NCI-H1417 (cell line): ENCODE data around the gene OR52E2.
"Not testable (repeated sequence)": the region's sequence is repeated elsewhere in the genome, so short reads cannot be mapped to it uniquely, and the experiment has no call there.

Source experiments
- DNase-seq, 3 experiments: peaks; one replicate each; lab custom pipeline; 2025; lab: John Stamatoyannopoulos, UW

OR52E2 gene

DNA sequence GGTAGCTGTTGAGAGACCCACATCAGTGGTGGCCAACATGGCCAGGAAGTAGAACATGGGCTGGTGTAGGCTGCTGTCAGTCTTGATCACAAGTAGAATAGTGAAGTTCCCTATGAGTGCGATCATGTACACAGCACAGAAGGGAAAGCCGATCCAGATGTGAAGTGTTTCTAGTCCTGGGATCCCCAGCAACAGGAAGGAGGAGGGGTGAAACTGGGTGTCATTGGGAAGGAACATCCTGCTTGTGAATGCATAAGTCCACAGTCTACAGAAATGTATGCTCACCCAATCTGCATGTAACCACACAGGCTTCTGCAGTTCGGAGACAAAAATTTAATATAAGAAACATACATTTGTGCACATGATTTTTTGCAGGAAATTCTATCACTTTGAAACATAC lies at the start of gene OR52E2:
Gene OR52E2 (minus strand): TSS at position 237 of the 400 bp plus-strand sequence. CDS start 0 bp downstream, at position 237.
- no peak for DNase-seq

DNA sequence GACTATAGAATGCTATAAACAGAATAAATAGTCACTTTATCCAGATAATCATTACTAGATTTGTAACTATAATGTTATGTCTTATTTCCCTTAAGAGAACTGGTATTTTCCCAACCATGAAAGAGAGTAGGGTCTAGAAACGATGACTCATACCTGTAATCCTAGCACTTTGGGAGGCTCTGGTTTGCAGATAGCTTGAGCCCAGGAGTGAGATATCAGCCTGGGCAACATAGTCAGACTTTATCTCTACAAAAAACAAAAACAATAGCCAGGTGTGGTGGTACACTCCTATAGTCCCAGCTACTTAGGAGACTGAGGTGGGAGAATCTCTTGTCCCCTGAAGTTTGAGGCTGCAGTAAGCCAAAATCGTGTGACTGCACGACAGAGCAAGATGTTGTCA lies 47.9 kb upstream of the OR52E2 start:
- no peak for DNase-seq

DNA sequence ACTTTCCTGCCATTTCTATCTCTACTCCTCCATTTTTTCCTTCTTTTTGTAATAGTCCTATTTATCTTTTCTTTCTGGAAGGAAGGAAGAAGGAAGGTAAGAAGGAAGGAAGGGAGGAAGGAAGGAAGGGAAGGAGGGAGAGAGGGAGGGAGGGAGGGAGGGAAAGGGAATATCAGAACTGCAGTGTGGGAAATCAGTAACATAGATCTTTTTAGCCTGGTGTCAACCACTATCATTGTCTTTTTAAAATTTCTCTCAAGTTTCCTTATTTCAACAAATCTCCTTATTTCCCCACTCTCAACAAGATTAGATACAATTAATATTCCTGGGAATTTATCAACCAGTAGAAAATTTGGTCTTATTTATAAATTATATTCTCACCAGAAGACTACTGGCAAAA lies 43.6 kb upstream of the OR52E2 start:
- DNase-seq = no peak

DNA sequence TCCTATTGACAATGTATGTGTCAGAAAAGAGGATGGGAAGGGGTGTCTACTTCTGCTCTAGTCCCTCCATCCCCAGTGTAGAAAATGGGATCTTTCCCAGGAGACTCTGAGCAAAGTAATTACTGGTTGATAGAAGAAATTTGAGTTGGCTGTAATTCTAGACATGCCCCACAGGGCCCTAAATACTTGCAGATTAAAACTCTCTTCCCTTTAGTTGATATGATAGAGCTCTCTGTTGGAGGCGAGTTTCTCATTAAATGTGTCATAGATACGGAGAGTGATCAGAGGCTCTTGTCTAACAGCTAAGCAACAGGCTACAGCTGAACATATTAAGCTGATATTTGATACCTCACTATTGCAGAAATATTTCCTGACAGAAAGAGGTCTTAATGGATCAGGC lies 42.8 kb upstream of the OR52E2 start:
- peak in 1 of 3 experiments; percentile 24 for DNase-seq

DNA sequence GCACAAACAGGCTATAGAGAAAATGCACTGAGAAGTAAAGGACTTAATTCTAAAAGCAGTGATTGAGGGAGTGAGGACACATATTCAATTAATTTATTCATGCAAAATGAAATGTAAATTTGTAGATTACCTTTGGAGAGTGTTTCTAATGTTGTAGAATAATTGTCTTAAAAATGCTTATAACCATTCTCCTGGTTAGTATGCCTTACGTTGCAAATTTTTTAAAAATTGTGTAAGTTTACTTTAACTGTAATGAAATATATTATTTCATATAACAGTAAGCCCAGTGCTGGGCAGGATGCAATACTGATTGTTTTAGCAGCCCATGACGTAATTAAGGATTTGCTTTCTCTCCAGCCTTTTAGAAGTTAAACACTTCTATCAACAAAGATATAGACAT lies 36.6 kb upstream of the OR52E2 start:
- DNase-seq = no peak

DNA sequence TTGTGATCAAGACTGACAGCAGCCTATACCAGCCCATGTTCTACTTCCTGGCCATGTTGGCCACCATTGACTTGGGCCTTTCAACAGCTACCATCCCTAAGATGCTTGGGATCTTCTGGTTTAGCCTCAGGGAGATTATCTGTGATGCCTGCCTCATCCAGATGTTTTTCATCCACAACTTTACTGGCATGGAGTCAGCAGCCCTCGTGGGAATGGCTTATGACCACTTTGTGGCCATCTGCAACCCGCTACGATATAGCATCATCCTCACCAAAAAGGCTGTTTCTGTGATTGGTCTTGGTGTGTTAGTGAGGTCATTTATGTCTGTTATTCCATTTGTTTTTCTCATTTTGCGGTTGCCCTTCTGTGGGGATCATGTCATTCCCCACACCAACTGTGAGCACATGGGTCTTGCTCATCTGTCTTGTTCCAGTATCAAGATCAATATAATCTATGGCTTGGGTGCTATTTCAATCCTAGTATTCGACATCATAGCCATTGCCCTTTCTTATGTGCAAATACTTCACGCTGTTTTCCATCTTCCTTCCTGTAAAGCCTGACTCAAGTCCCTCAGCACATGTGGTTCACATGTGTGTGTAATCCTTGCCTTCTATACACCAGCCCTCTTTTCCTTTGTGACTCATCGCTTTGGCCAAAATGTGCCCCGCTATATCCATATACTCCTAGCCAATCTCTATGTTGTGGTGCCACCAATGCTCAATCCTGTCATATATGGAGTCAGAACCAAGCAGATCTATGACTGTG lies 33.6 kb upstream of the OR52E2 start:
- no peak for DNase-seq

DNA sequence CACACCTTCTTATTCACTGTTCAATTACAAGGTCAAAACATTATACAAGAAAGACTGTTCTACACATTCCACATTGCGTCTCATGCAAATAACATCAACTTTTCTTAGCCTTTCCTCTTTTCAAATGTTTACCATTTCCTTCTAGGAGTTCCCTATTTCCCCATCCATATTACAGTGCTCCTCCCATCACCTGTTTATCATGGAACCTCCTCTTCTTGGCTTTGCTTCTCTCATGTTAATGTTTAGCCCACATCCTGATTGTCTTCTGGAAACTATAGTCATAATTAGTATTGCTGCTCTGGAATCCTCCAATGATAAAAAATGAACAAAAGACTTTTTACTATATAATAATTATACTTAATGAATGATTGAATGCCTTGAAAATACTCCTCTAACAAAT lies 31.2 kb upstream of the OR52E2 start:
- no peak for DNase-seq

DNA sequence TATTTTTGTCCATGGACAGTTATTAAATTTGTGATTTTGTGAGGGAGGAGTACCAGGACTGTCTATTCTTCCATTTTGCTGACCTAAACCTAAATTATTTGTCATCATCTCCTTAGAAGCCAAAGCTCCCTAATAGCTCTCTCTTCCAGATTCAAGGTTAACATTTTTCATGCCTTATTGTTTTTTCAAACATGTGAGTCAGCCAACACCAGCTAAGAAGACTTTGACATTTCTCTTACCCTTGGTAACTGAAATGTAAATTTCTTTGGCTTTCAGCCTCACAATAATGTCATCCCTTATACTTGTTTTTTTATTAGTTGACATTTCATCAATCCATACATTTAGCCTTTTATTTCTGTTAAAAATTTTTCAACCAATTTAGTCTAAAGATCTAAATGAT lies 29.1 kb upstream of the OR52E2 start:
- no peak for DNase-seq

DNA sequence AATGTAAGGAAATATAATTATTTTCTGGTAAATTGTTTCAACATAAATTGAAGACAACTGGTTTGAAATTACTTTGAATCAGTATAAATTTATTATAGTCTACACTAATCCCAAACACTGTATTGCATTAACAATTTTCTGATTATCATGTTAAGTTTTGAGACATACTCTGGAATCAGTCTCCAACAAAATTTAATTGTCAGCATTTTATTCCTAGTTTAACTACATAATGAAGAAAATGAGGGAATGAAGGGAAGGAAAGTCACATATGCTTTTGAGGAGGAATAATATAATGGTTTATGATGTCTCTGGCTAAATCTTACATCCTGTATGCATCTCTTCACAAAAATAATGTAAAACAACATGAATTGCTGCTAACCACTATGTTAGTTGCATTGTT lies 24.2 kb upstream of the OR52E2 start:
- DNase-seq = no peak

DNA sequence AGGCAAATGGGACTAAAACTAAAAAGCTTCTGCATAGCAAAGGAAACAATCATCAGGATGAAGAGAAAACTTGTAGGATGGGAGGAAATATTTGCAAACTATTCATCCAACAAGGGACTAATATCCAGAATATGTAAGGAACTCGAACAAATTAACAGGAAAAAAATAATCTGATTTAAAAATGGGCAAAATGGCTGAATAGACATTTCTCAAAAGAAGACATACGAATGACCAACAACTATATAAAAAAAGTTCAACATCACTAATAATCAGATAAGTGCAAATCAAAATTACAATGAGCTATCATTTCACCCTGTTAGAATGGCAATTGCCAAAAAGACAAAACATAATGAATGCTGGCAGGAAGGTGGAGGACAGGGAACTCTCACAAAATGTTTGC lies 22.0 kb upstream of the OR52E2 start:
- no peak for DNase-seq

DNA sequence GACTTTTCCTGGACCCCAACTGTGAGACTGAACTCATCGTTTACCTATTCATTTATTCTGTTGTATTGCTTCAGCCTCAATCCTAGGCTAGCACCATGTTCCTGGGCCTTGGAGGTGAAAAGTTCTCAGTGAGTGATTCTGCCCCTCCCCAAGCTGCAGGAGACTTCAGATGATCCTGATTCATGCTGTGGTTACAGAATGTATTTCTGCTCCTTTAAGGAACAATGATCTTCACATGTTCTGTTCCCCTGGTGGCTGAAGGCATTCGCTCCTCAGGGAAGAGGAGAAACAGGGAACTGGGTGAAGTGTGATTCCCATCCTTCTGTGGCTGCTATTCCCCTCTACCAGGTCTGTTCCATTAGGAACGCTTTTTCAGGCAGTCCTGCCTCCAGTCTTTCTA lies 12.4 kb upstream of the OR52E2 start:
- DNase-seq = no peak

DNA sequence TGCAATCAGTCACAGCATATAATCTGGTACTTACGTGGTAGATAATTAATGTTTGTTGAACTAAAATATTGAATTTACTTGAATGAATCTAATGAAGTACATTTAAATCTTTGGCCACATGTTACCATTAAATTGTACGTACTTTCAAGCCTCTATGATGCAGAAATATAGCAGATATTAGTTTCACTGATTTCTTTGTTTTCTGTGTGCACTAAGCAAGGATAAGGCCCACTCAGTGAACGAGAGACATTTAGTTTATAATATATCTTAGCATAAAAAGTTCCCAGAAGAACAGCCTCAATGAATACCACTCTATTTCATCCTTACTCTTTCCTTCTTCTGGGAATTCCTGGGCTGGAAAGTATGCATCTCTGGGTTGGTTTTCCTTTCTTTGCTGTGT lies 9.8 kb upstream of the OR52E2 start, which contains the start of gene OR52E1:
Gene OR52E1 (plus strand): TSS at position 301 of the 400 bp plus-strand sequence.
- no peak for DNase-seq

DNA sequence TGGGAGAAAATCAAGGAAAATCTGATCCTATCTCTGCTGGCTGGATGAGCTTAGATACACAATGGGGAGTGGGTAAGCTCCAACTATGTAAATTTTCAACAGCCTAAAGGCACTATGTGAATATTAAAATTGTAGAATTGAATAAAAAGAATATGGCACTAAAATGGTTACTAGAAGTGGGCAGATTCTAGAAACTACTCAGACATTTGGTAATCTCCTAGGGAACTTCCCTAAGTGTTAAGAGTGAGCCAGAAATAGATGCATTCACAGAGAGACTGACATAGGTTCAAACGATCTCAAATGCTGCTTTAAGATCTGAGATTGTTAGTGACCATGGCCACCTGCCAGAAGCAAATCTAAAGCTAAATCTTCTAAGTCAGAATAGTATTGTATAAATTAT lies 5.6 kb upstream of the OR52E2 start:
- DNase-seq = no peak

DNA sequence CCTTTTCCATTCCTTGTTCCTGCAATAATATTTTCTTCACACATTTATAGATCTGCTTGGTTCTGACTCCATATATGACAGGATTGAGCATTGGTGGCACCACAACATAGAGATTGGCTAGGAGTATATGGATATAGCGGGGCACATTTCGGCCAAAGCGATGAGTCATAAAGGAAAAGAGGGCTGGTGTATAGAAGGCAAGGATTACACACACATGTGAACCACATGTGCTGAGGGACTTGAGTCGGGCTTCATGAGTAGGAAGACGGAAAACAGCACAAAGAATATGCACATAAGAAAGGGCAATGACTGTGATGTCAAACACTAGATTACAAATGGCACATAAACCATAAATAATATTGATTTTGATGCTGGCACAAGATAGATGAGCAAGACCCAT lies 748 bp downstream of the OR52E2 start:
- DNase-seq = not testable (repeated sequence)

DNA sequence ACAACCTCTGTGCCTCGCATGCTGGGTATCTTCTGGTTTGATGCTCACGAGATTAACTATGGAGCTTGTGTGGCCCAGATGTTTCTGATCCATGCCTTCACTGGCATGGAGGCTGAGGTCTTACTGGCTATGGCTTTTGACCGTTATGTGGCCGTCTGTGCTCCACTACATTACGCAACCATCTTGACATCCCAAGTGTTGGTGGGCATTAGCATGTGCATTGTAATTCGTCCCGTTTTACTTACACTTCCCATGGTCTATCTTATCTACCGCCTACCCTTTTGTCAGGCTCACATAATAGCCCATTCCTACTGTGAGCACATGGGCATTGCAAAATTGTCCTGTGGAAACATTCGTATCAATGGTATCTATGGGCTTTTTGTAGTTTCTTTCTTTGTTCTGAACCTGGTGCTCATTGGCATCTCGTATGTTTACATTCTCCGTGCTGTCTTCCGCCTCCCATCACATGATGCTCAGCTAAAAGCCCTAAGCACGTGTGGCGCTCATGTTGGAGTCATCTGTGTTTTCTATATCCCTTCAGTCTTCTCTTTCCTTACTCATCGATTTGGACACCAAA lies 12.6 kb downstream of the OR52E2 start:
- no peak for DNase-seq

DNA sequence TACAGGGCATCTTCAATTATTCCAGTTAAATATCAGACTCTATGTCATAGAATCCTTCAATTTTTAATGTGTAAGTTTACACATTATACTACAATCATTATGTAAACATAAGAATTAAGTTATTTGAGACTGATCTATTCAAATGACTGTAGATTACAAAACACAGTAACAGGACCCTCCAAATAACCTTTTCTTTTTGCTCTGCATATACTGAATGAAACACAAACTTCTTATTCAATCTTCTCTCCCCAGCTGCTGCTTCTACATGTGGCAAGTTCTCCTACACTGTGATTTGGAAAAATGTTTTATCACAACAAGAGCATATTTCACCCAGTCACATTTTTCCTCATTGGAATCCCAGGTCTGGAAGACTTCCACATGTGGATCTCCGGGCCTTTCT lies 13.2 kb downstream of the OR52E2 start, which contains the start of gene OR52J3:
Gene OR52J3 (plus strand): TSS at position 301 of the 400 bp plus-strand sequence. CDS start 0 bp downstream, at position 301.
- no peak for DNase-seq

DNA sequence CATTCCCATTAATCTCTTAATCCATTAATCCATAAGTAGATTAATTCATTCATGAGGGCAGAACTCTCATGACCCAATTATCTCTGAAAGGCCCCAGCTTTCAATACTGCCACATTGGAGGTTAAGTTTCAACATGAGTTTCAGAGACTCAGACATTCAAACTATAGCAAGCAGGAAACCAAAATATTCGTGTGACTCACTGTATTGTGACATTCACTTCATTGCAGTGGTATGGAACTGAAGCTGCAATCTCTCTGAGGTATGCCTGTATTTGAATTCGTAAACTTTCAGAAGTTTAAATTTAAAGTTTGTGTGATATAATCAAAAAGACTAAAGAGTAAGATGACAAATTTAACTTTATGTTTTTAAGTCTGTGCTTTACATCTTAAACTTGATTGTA lies 16.0 kb downstream of the OR52E2 start:
- no peak for DNase-seq

DNA sequence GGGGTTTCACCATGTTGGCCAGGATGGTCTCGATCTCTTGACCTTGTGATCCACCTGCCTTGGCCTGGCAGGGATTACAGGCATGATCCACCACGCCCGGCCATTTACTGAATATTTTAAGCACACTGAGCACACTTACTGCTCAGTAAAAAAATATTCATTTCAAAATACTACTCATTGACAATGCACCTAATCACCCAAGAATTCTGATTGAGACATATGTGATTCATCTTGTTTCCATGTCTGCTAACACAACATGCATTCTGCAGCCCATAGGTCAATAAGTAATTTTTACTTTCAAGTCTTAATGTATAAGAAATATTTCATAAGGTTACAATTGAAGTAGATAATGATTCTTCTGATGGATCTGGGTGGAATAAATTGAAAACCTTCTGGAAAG lies 17.3 kb downstream of the OR52E2 start:
- DNase-seq = no peak

DNA sequence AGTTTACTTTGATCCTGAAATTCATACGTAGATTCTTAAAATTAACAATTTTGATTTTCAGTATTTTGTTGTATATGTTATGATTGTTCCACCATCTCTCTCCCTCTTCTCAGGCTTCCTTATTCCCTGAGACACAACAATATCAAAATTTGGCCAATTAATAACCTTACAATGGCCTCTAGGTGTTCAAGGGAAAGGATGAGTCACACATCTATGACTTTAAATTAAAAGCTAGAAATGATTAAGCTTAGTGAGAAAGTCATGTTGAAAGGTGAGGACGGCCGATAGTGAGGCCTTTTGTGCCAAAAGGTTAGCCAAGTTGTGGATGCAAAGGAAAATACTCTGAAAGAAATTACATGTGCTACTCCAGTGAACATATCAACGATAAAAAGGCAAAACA lies 18.6 kb downstream of the OR52E2 start:
- DNase-seq = no peak

DNA sequence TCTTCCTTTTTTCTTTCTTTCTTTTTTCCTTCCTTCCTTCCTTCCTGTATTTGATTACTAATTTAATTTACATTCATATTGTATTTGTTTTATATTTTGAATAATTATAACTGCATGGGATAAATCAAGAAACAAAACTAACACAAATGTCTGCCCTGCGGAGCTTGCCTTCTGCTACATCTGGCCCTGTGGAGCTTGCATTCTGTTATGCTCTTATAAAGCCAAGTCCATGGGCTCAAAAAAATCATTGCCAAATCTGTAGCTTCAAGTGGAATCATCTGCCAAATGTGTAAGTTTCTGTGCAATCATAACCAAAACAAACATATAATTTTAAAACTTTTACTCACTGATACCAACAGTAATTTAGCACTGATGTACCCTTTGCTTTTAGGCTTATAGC lies 21.1 kb downstream of the OR52E2 start:
- no peak for DNase-seq

DNA sequence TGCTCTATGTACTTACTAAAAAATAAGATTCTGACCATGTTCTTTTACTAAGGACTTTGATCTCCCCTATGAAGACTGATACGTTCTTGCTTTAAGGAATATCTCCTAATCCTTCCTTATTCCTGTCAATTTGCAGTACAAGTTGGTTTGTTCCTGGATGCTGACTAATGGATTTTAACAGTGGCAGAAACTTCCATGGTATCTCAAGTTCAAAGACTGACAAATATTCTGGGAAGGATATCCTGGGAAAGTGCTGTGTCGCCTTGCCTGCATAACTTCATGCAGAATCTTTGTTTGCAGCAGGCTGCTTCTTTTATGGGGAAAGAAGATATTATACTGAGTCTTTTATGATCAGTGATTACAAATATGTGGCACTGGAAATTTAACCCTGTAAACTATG lies 21.5 kb downstream of the OR52E2 start:
- no peak for DNase-seq

DNA sequence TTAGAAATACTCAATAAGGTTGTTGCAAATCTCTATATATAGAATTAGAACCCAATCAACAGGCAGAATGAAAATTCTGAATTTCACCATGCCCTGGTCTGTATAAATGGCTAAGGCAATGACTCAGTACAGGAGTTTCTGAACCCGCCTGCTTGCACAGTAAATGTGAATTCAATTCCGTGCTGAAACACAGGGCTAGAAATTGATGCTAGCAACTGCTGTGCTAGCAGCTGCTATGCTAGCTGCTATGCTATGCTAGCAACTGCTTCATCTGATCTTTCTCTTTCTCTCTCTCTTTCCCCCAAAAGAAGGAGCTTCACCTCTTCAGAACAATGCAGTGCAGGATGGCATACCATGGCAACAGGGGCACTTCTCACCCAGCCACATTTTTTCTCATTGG lies 22.8 kb downstream of the OR52E2 start:
- DNase-seq = no peak

DNA sequence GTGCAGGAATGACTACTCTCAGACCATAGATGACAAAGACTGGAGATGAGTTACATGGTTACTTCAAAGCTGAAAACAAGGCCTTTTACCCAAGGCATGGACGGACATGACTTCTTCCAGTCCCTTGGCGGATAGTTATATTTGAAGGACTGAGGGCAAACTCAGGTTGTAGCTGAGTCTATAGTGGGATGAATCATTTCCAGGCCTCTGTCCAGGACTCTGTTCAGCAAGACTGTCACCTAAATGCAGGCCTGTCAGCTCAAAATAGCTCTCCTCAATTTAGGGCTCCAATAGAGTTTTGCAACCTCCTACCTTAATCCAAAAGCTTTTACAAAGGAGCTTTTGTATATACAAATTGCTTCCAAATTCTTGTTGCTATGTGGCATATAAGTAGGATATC lies 37.4 kb downstream of the OR52E2 start:
- no peak for DNase-seq

DNA sequence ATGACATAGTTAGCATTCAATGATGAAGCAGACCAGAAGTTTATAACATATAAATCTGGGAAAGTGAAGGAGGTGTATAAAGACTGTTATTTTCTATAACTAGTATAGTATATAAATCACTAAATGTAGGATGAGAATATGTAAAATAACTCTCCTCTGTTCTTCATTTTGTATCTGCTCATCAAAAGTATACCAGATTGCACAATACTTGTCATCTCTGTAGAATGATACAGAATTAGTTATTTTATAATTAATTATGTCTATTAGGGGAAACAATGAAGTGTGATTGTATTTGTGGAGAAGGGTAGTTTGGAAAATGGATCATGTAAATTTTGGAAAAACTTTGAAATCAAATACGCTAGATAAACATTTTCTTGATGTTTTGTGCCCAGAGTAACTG lies 46.4 kb downstream of the OR52E2 start:
- no peak for DNase-seq
